ENCODE results near the gene SNAPC1. TPM values are rescaled to one million over a fixed set of nuclear protein-coding genes. Genes with fewer than 3 reads are reported as not detected.
"Not testable (repeated sequence)": the region's sequence is repeated elsewhere in the genome, so short reads cannot be mapped to it uniquely, and the experiment has no call there.

Gene SNAPC1
- total and polyA plus RNA-seq, 2 donors from 2014 or later = 4.4 to 7.2 TPM

GRCh38 chr14:61737915-61738314 is 24.3 kb upstream of the SNAPC1 start:
- Histone ChIP-seq H3K27ac (ENCODE audit: low read depth in 2 of 2, low read length in 2 of 2) (no peak overlapping the region), H3K4me1 (ENCODE audit: control insufficient read depth in 2 of 3, insufficient read depth in 2 of 3, low read depth in 1 of 3, low read length in 3 of 3) (no peaks in the 10 kb centered on the region), H3K27me3 (ENCODE audit: control insufficient read depth, insufficient read depth, low read length) (no peaks in the 10 kb centered on the region), H3K4me3 (ENCODE audit: low read length in 3 of 3) (no peak overlapping the region), H3K9me3 (ENCODE audit: control insufficient read depth in 2 of 3, insufficient read depth in 1 of 3, low read length in 3 of 3) (no peaks in the 10 kb centered on the region), H3K36me3 (ENCODE audit: control insufficient read depth in 2 of 3, insufficient read depth in 3 of 3, low read length in 3 of 3) (peaks cover 15 to 58% (median 45%) of the 10 kb centered on the region in 3 donors), H3K9ac (ENCODE audit: low read length in 3 of 3) (no peak overlapping the region)
- FAIRE-seq (no peak), DNase-seq (no peak)
- intact Hi-C loops (cut with DNase I) = loop anchor here (10.0 kb wide), 1 partner anchor 273 kb away; no protein-coding TSS in a partner anchor
- no peak for TF ChIP-seq CTCF (IDR thresholded peaks at IDR 0.05; ENCODE audit: borderline replicate concordance, extremely low read depth, insufficient read depth)

GRCh38 chr14:61739133-61739532 is 23.1 kb upstream of the SNAPC1 start:
- Histone ChIP-seq H3K4me1 (ENCODE audit: control insufficient read depth in 2 of 3, insufficient read depth in 2 of 3, low read depth in 1 of 3, low read length in 3 of 3) (no peaks in the 10 kb centered on the region), H3K9me3 (ENCODE audit: control insufficient read depth in 2 of 3, insufficient read depth in 1 of 3, low read length in 3 of 3) (no peaks in the 10 kb centered on the region), H3K27ac (ENCODE audit: low read depth in 2 of 2, low read length in 2 of 2) (no peak overlapping the region), H3K27me3 (ENCODE audit: control insufficient read depth, insufficient read depth, low read length) (no peaks in the 10 kb centered on the region), H3K36me3 (ENCODE audit: control insufficient read depth in 2 of 3, insufficient read depth in 3 of 3, low read length in 3 of 3) (peaks cover 13 to 59% (median 43%) of the 10 kb centered on the region in 3 donors), H3K4me3 (ENCODE audit: low read length in 3 of 3) (no peak overlapping the region), H3K9ac (ENCODE audit: low read length in 3 of 3) (no peak overlapping the region)
- intact Hi-C loops (cut with DNase I) = loop anchor here (10.0 kb wide), 1 partner anchor 274 kb away; no protein-coding TSS in a partner anchor
- FAIRE-seq (no peak), DNase-seq (no peak)
- no peak for TF ChIP-seq CTCF (IDR thresholded peaks at IDR 0.05; ENCODE audit: borderline replicate concordance, extremely low read depth, insufficient read depth)

GRCh38 chr14:61742371-61742770 is 19.8 kb upstream of the SNAPC1 start:
- no peaks in the 10 kb centered on the region for H3K4me1 ChIP-seq (ENCODE audit: control insufficient read depth in 2 of 3, insufficient read depth in 2 of 3, low read depth in 1 of 3, low read length in 3 of 3)
- H3K27me3 ChIP-seq (ENCODE audit: control insufficient read depth, insufficient read depth, low read length) = no peaks in the 10 kb centered on the region
- no peak overlapping the region for H3K27ac ChIP-seq (ENCODE audit: low read depth in 2 of 2, low read length in 2 of 2)
- no peak for TF ChIP-seq CTCF (IDR thresholded peaks at IDR 0.05; ENCODE audit: borderline replicate concordance, extremely low read depth, insufficient read depth)
- no peak overlapping the region for H3K9ac ChIP-seq (ENCODE audit: low read length in 3 of 3)
- no peak overlapping the region for H3K4me3 ChIP-seq (ENCODE audit: low read length in 3 of 3)
- no peak for FAIRE-seq
- DNase-seq = no peak
- H3K9me3 ChIP-seq (ENCODE audit: control insufficient read depth in 2 of 3, insufficient read depth in 1 of 3, low read length in 3 of 3) = no peaks in the 10 kb centered on the region
- H3K36me3 ChIP-seq (ENCODE audit: control insufficient read depth in 2 of 3, insufficient read depth in 3 of 3, low read length in 3 of 3) = peaks cover 8 to 54% (median 34%) of the 10 kb centered on the region in 3 donors
- intact Hi-C loops (cut with DNase I) = no loop called here

- peak in 1 of 5 donors; percentile 15 for DNase-seq
- Histone ChIP-seq H3K9me3 (ENCODE audit: control insufficient read depth in 2 of 3, insufficient read depth in 1 of 3, low read length in 3 of 3) (no peaks in the 10 kb centered on the region), H3K4me3 (ENCODE audit: low read length in 3 of 3) (no peak overlapping the region), H3K4me1 (ENCODE audit: control insufficient read depth in 2 of 3, insufficient read depth in 2 of 3, low read depth in 1 of 3, low read length in 3 of 3) (no peaks in the 10 kb centered on the region), H3K27me3 (ENCODE audit: control insufficient read depth, insufficient read depth, low read length) (no peaks in the 10 kb centered on the region), H3K9ac (ENCODE audit: low read length in 3 of 3) (no peak overlapping the region), H3K27ac (ENCODE audit: low read depth in 2 of 2, low read length in 2 of 2) (no peak overlapping the region), H3K36me3 (ENCODE audit: control insufficient read depth in 2 of 3, insufficient read depth in 3 of 3, low read length in 3 of 3) (peaks cover 8 to 44% (median 28%) of the 10 kb centered on the region in 3 donors)
- no peak for TF ChIP-seq CTCF (IDR thresholded peaks at IDR 0.05; ENCODE audit: borderline replicate concordance, extremely low read depth, insufficient read depth)
- intact Hi-C loops (cut with DNase I) = no loop called here
- FAIRE-seq = no peak
Measured at GRCh38 chr14:61744238-61744637, 18.0 kb upstream of the SNAPC1 start.

GRCh38 chr14:61746346-61746745 is 15.9 kb upstream of the SNAPC1 start:
- H3K9me3 ChIP-seq (ENCODE audit: control insufficient read depth in 2 of 3, insufficient read depth in 1 of 3, low read length in 3 of 3); H3K4me3 ChIP-seq (ENCODE audit: low read length in 3 of 3); DNase-seq; H3K27me3 ChIP-seq (ENCODE audit: control insufficient read depth, insufficient read depth, low read length); FAIRE-seq; H3K9ac ChIP-seq (ENCODE audit: low read length in 3 of 3); intact Hi-C loops (cut with DNase I); H3K4me1 ChIP-seq (ENCODE audit: control insufficient read depth in 2 of 3, insufficient read depth in 2 of 3, low read depth in 1 of 3, low read length in 3 of 3); H3K27ac ChIP-seq (ENCODE audit: low read depth in 2 of 2, low read length in 2 of 2): not testable (repeated sequence)
- peaks cover 8 to 36% (median 21%) of the 10 kb centered on the region in 3 donors for H3K36me3 ChIP-seq (ENCODE audit: control insufficient read depth in 2 of 3, insufficient read depth in 3 of 3, low read length in 3 of 3)
